ENCODE results near the gene CHST11. TPM values are rescaled to one million over a fixed set of nuclear protein-coding genes. Genes with fewer than 3 reads are reported as not detected.
A peak's percentile ranks its signal among the peaks of the same experiment; 100 is the strongest.

Gene CHST11
- total and polyA plus RNA-seq, 9 of the 15 experiments (the other 6 are each of a cell fraction or from before 2014, with no cell fraction given), result 2.3 to 38.7 (median 15.0) TPM

- TF ChIP-seq BCOR (IDR thresholded peaks at IDR 0.05), result peak; percentile 89
- no peak for TF ChIP-seq NR2C1 (IDR thresholded peaks at IDR 0.05)
- TF ChIP-seq NR2C1 (tag; IDR thresholded peaks at IDR 0.05), result no peak
- TF ChIP-seq CREM (IDR thresholded peaks at IDR 0.05; ENCODE audit: low read depth), result no peak
- TF ChIP-seq CEBPB (tag; IDR thresholded peaks at IDR 0.05), result peak; percentile 31; the same call in 1 of the 2 replicates
- peak; percentile 74 for TF ChIP-seq ZFP36 (IDR thresholded peaks at IDR 0.05; ENCODE audit: low read depth, low read length, partially characterized antibody)
- no peak for TF ChIP-seq ZNF407 (IDR thresholded peaks at IDR 0.05; ENCODE audit: low read depth)
- no peak for TF ChIP-seq ZNF384 (IDR thresholded peaks at IDR 0.05; ENCODE audit: low read depth, low read length)
- no peak for TF ChIP-seq ZNF778 (CRISPR knock-in tag; IDR thresholded peaks at IDR 0.05)
Observed at GRCh38 chr12:104596134-104596799, 139.5 kb downstream of the CHST11 start (continued).
